Measurements from ENCODE around the gene TINAGL1.

GRCh38 chr1:31570228-31570627, 6.1 kb upstream of the TINAGL1 start:
- TF ChIP-seq CTCF (IDR thresholded peaks at IDR 0.05; ENCODE audit: insufficient read depth, low read length, poor library complexity, severe bottlenecking) (no peak), EZH2phosphoT487 (conservative IDR thresholded peaks at IDR 0.05; ENCODE audit: low read length) (no peak)
